Neural crest cell (in vitro differentiated cells): ENCODE measurements around the gene TMC3. TPM values are rescaled to one million over a fixed set of nuclear protein-coding genes. Genes with fewer than 3 reads are reported as not detected.

Source experiments
- DNase-seq: peaks from one replicate; pipeline ENCODE4 v3.0.0; 2021; ENCODE audit warnings: low read depth, mixed read lengths, low spot score
- H3K27ac Mint-ChIP-seq: one replicate; pipeline ENCODE4 v1.8.0; 2021; ENCODE audit warnings: mild to moderate bottlenecking, mixed read lengths; ENCODE audit not compliant: unreplicated experiment
- H3K27me3 Mint-ChIP-seq: 2 replicates; pipeline ENCODE4 v1.8.0; 2021; ENCODE audit warnings: low read depth, mild to moderate bottlenecking, mixed read lengths
- H3K36me3 Mint-ChIP-seq: 2 replicates; pipeline ENCODE4 v1.8.0; 2021; ENCODE audit warnings: low read depth, mild to moderate bottlenecking, mixed read lengths
- H3K4me1 Mint-ChIP-seq: 2 replicates; pipeline ENCODE4 v1.8.0; 2021; ENCODE audit warnings: mixed read lengths
- H3K4me3 Mint-ChIP-seq: one replicate; pipeline ENCODE4 v1.8.0; 2021; ENCODE audit warnings: mild to moderate bottlenecking, mixed read lengths
- H3K9me3 Mint-ChIP-seq: 2 replicates; pipeline ENCODE4 v1.8.0; 2021; ENCODE audit warnings: mixed read lengths
- total RNA-seq: library from RNA; stranded (reverse); gene quantifications from 2 replicates; pipeline ENCODE4 v1.2.1, GENCODE V29; 2021
- TF ChIP-seq, protein P1 (sequence below): fragments of 200-600 bp; sonication (generic); conservative IDR thresholded peaks from 2 replicates; pipeline ENCODE4 v1.5.0; 2021; ENCODE audit warnings: antibody characterized with exemption, mild to moderate bottlenecking

Gene TMC3
- total RNA-seq, 1 donor from 2014 or later, result not detected

DNA sequence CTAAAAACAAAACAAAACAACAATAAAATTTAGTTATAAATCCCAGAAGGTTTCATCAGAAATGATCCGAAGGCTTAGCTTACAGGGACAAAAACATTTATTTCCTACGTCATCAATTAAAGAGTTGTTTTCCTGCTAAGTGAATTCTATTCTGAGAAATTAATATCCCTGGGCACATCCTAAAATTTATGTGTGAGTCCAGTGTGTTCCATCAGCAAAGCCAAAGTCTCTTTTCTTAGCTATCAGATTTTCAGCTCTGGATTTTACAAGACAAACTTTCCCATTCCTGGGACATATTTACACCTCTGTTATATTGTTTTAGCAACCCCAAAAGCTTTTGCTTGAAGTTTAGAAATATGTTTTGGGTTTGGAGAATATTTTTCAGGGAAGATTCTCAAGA lies 4.4 kb upstream of the TMC3 start:
- no peak overlapping the region for H3K27ac Mint-ChIP-seq
- H3K27me3 Mint-ChIP-seq, result peaks cover 7% of the 10 kb centered on the region
- no peak for DNase-seq
- no peaks in the 10 kb centered on the region for H3K4me1 Mint-ChIP-seq
- TF ChIP-seq, protein P1, sequence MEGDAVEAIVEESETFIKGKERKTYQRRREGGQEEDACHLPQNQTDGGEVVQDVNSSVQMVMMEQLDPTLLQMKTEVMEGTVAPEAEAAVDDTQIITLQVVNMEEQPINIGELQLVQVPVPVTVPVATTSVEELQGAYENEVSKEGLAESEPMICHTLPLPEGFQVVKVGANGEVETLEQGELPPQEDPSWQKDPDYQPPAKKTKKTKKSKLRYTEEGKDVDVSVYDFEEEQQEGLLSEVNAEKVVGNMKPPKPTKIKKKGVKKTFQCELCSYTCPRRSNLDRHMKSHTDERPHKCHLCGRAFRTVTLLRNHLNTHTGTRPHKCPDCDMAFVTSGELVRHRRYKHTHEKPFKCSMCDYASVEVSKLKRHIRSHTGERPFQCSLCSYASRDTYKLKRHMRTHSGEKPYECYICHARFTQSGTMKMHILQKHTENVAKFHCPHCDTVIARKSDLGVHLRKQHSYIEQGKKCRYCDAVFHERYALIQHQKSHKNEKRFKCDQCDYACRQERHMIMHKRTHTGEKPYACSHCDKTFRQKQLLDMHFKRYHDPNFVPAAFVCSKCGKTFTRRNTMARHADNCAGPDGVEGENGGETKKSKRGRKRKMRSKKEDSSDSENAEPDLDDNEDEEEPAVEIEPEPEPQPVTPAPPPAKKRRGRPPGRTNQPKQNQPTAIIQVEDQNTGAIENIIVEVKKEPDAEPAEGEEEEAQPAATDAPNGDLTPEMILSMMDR, result no peak
- H3K4me3 Mint-ChIP-seq, result no peak overlapping the region
- H3K9me3 Mint-ChIP-seq, result no peaks in the 10 kb centered on the region
- H3K36me3 Mint-ChIP-seq, result no peaks in the 10 kb centered on the region

DNA sequence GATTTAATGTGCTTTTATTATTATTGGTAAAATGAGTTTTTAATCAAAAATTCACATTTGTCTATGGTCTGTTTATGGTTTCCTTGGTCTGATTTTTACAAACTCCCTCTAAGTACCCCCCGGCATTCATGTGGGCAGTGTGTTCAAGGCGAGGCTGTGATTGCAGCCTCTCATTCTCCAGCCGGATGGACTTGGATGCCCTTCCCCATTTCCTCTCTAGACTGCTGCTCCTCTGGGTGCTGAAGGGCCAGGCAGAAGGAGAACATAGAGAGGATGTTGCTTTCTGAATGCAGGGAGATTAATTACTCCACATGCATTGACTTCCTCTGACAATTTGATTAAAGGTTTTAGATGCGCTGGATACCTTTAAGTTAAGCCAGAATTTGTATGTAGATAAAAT lies 3.9 kb upstream of the TMC3 start:
- Mint-ChIP-seq H3K36me3 (no peaks in the 10 kb centered on the region), H3K9me3 (no peaks in the 10 kb centered on the region), H3K4me3 (no peak overlapping the region)

DNA sequence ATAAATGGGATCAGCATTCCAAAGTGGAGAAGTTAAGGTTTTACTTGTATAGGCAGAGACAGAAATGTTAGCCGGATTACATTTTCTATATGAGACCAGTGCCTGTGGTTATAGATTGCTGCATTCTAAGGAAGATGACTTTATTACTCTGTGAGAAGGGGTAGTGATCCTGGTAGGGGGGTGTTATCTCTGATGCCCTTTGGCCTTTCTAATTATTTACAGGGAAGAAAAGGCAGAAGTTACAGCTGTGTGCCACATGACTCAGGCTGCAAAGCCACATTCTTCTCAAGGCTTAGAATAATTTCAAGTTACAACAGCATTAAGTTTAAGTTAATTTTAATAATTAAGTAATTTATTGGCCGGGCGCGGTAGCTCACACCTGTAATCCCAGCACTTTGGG lies 2.2 kb upstream of the TMC3 start:
- H3K27ac Mint-ChIP-seq, result no peak overlapping the region
- peaks cover 5% of the 10 kb centered on the region for H3K4me1 Mint-ChIP-seq
- H3K9me3 Mint-ChIP-seq, result no peaks in the 10 kb centered on the region
- no peaks in the 10 kb centered on the region for H3K36me3 Mint-ChIP-seq
- TF ChIP-seq, protein P1, result no peak
- DNase-seq, result no peak
- peaks cover 3% of the 10 kb centered on the region for H3K27me3 Mint-ChIP-seq
- H3K4me3 Mint-ChIP-seq, result no peak overlapping the region

More for the DNA sequence above, 3.9 kb upstream of the TMC3 start:
- Mint-ChIP-seq H3K27ac (no peak overlapping the region), H3K27me3 (peaks cover 7% of the 10 kb centered on the region), H3K4me1 (no peaks in the 10 kb centered on the region)
- TF ChIP-seq, protein P1, result no peak
- no peak for DNase-seq

DNA sequence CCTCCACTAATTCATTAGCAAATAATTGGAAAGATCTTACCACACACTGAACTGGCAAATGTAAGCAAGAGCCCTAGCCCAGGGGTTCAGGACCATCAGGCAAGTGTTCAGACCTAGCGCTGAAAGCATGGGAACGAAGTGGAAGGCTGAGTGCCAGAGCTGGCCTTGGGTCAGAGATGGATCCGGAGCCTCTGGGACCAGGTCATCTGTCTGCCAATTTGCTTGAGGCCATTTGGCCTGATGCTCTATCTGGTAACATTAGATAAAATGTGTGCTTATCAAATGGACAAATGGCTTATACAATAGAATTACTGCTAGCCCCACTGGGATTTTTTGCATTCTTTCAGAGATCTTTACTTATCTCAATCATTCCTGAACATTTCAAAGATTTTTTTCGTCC lies 1.4 kb upstream of the TMC3 start:
- Mint-ChIP-seq H3K4me3 (no peak overlapping the region), H3K27ac (no peak overlapping the region), H3K9me3 (no peaks in the 10 kb centered on the region), H3K27me3 (peaks cover 3% of the 10 kb centered on the region), H3K4me1 (peaks cover 5% of the 10 kb centered on the region), H3K36me3 (no peaks in the 10 kb centered on the region)
- TF ChIP-seq, protein P1, result no peak
- no peak for DNase-seq

DNA sequence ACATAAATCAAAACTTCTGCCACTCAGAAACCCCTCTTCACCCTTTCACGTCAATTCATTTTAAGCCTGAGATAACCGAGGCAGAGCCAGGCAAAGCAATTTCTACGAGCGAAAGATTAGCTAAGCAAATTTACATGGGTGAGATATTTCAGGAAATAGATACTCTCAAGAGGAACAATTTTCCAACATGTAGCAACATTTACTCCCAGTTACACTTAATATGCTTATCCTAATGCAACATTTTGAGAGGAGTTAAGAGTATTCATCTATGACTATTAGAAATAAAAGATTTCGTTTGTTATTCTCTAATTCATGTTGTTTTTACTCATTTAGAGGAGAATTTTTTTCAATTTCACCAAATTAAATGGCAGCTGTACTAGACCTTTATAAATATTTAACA lies 837 bp downstream of the TMC3 start:
- Mint-ChIP-seq H3K4me1 (peaks cover 5% of the 10 kb centered on the region), H3K36me3 (no peaks in the 10 kb centered on the region), H3K9me3 (no peaks in the 10 kb centered on the region), H3K27me3 (no peaks in the 10 kb centered on the region), H3K4me3 (no peak overlapping the region), H3K27ac (no peak overlapping the region)
- TF ChIP-seq, protein P1, result no peak
- DNase-seq, result no peak

DNA sequence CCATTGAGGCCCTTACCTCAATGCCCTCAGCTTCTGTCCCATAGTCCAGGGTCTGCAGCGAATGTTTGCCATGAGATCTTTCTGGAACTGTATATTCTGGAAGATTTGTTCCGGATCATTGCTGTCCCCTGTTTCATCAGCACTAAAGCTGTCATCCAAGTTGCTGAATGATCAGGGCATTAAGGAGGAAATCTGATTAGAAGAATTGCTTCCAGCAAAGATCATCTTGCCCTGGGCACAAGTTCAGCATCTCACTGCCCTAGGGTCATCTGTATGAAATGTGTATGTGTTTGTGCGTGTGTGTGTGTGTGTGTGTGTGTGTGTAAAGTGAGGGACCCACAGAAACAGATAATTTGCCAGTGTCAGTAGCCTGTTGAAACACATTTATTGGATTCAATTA lies 1.4 kb downstream of the TMC3 start:
- Mint-ChIP-seq H3K4me3 (no peak overlapping the region), H3K27ac (no peak overlapping the region), H3K4me1 (peaks cover 5% of the 10 kb centered on the region), H3K36me3 (no peaks in the 10 kb centered on the region), H3K9me3 (no peaks in the 10 kb centered on the region), H3K27me3 (no peaks in the 10 kb centered on the region)
- no peak for DNase-seq
- TF ChIP-seq, protein P1, result no peak
